ENCODE measurements around the gene LRRC25. TPM values are rescaled to one million over a fixed set of nuclear protein-coding genes. Genes with fewer than 3 reads are reported as not detected.

LRRC25 gene
- total RNA-seq, 1 donor from 2014 or later = not detected

- Histone ChIP-seq H2AFZ (ENCODE audit: low read depth, low read length) (no peak overlapping the region), H3K36me3 (ENCODE audit: insufficient read depth, low read length) (no peaks in the 10 kb centered on the region), H3K4me3 (ENCODE audit: insufficient read depth, low read depth, low read length) (peak overlapping the region; percentile 28), H3K4me1 (ENCODE audit: insufficient read depth, low read length) (peaks cover 37% of the 10 kb centered on the region), H3K79me2 (ENCODE audit: insufficient read depth, low read length) (peaks cover 11% of the 10 kb centered on the region), H3K9ac (ENCODE audit: low read length) (peak overlapping the region; percentile 41), H3K27ac (ENCODE audit: low read depth, low read length) (no peak overlapping the region), H4K20me1 (ENCODE audit: insufficient read depth, low read length) (peaks cover 41% of the 10 kb centered on the region), H3K27me3 (ENCODE audit: insufficient read depth, low read length) (no peaks in the 10 kb centered on the region), H3K4me2 (ENCODE audit: low read length) (peak overlapping the region; percentile 84), H3K9me3 (ENCODE audit: insufficient read depth, low read depth, low read length) (no peaks in the 10 kb centered on the region)
- no peaks in the 10 kb centered on the region for H3K9me3 Mint-ChIP-seq (ENCODE audit: unreplicated experiment)
- peak overlapping the region; percentile 77 for H3K27ac Mint-ChIP-seq (ENCODE audit: unreplicated experiment)
- H3K4me3 Mint-ChIP-seq (ENCODE audit: unreplicated experiment) = peak overlapping the region; percentile 82
- TF ChIP-seq, protein P1, sequence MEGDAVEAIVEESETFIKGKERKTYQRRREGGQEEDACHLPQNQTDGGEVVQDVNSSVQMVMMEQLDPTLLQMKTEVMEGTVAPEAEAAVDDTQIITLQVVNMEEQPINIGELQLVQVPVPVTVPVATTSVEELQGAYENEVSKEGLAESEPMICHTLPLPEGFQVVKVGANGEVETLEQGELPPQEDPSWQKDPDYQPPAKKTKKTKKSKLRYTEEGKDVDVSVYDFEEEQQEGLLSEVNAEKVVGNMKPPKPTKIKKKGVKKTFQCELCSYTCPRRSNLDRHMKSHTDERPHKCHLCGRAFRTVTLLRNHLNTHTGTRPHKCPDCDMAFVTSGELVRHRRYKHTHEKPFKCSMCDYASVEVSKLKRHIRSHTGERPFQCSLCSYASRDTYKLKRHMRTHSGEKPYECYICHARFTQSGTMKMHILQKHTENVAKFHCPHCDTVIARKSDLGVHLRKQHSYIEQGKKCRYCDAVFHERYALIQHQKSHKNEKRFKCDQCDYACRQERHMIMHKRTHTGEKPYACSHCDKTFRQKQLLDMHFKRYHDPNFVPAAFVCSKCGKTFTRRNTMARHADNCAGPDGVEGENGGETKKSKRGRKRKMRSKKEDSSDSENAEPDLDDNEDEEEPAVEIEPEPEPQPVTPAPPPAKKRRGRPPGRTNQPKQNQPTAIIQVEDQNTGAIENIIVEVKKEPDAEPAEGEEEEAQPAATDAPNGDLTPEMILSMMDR (IDR thresholded peaks at IDR 0.05; ENCODE audit: insufficient read depth, low read depth, low read length) = no peak
- TF ChIP-seq EZH2 (IDR thresholded peaks at IDR 0.05; ENCODE audit: insufficient read depth, low read length) = no peak
- DNase-seq (ENCODE audit: low read depth) (peak; percentile 66), FAIRE-seq (no peak)
- no peaks in the 10 kb centered on the region for H3K27me3 Mint-ChIP-seq (ENCODE audit: low read depth, unreplicated experiment)
- peaks cover 19% of the 10 kb centered on the region for H3K4me1 Mint-ChIP-seq (ENCODE audit: low read depth, unreplicated experiment)
- H3K36me3 Mint-ChIP-seq (ENCODE audit: low read depth, unreplicated experiment) = peaks cover 3% of the 10 kb centered on the region
Observed at GRCh38 chr19:18436671-18437490, 39.5 kb upstream of the LRRC25 start.

GRCh38 chr19:18435842-18436670 is 38.6 kb upstream of the LRRC25 start:
- Mint-ChIP-seq H3K9me3 (ENCODE audit: unreplicated experiment) (no peaks in the 10 kb centered on the region), H3K4me3 (ENCODE audit: unreplicated experiment) (peak overlapping the region; percentile 79), H3K4me1 (ENCODE audit: low read depth, unreplicated experiment) (peaks cover 19% of the 10 kb centered on the region), H3K27me3 (ENCODE audit: low read depth, unreplicated experiment) (no peaks in the 10 kb centered on the region), H3K27ac (ENCODE audit: unreplicated experiment) (peak overlapping the region; percentile 77), H3K36me3 (ENCODE audit: low read depth, unreplicated experiment) (peaks cover 3% of the 10 kb centered on the region)
- peaks cover 37% of the 10 kb centered on the region for H3K4me1 ChIP-seq (ENCODE audit: insufficient read depth, low read length)
- no peaks in the 10 kb centered on the region for H3K9me3 ChIP-seq (ENCODE audit: insufficient read depth, low read depth, low read length)
- H3K36me3 ChIP-seq (ENCODE audit: insufficient read depth, low read length) = no peaks in the 10 kb centered on the region
- no peak overlapping the region for H2AFZ ChIP-seq (ENCODE audit: low read depth, low read length)
- peak overlapping the region; percentile 84 for H3K4me2 ChIP-seq (ENCODE audit: low read length)
- H3K4me3 ChIP-seq (ENCODE audit: insufficient read depth, low read depth, low read length) = peak overlapping the region; percentile 28
- DNase-seq (ENCODE audit: low read depth) (no peak), FAIRE-seq (no peak)
- peaks cover 33% of the 10 kb centered on the region for H4K20me1 ChIP-seq (ENCODE audit: insufficient read depth, low read length)
- H3K27ac ChIP-seq (ENCODE audit: low read depth, low read length) = no peak overlapping the region
- H3K79me2 ChIP-seq (ENCODE audit: insufficient read depth, low read length) = peaks cover 11% of the 10 kb centered on the region
- no peaks in the 10 kb centered on the region for H3K27me3 ChIP-seq (ENCODE audit: insufficient read depth, low read length)
- TF ChIP-seq, protein P1 (IDR thresholded peaks at IDR 0.05; ENCODE audit: insufficient read depth, low read depth, low read length) = no peak
- TF ChIP-seq EZH2 (IDR thresholded peaks at IDR 0.05; ENCODE audit: insufficient read depth, low read length) = no peak
- no peak overlapping the region for H3K9ac ChIP-seq (ENCODE audit: low read length)

Measured in astrocyte (in vitro differentiated cells and primary cell).